ENCODE measurements around the gene FAM120B. TPM values are rescaled to one million over a fixed set of nuclear protein-coding genes. Genes with fewer than 3 reads are reported as not detected.

The FAM120B gene
- total and polyA plus RNA-seq, 8 donors: 5.6 to 18.7 (median 11.7) TPM

GRCh38 chr6:170420791-170421776 is 114.5 kb downstream of the FAM120B start:
- 82 to 90% methylated on average over 56 to 70 of the region's 70 CpGs for WGBS, 2 donors
- Histone ChIP-seq H3K27ac (no peak overlapping the region), H3K4me3 (no peak overlapping the region), H3K27me3 (no peaks in the 10 kb centered on the region), H3K4me1 (no peaks in the 10 kb centered on the region), H3K9me3 (no peaks in the 10 kb centered on the region), H3K36me3 (no peaks in the 10 kb centered on the region)
- intact Hi-C loops (cut with DNase I): no loop called here
- TF ChIP-seq CTCF (IDR thresholded peaks at IDR 0.05): no peak
- ATAC-seq: no peak
- no peak for FAIRE-seq
- peak in 1 of 6 donors; percentile 37 for DNase-seq

DNA sequence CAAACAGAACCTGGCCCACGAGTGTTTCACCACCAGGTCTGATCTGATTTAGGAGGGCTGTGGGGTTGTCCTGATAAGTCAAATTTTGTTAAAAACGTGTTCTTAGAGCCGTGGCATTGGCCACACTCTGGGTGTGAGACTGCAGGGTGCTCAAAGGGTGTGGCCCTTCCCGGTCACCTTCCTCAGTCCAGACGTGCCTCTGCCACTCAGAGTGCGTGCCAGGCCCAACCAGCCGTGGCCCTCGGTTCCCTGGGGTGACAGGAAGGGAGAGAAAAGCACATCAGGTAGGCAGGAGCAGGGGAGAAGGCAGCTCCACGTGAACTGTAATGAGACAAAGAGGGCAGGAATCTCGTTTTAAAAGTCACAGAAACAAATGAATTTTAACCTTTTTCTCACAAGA is 115.4 kb downstream of the FAM120B start:
- TF ChIP-seq CTCF (IDR thresholded peaks at IDR 0.05): no peak
- no peak overlapping the region for H3K27ac ChIP-seq
- no peak for ATAC-seq
- intact Hi-C loops (cut with DNase I): no loop called here
- H3K4me3 ChIP-seq: no peak overlapping the region
- WGBS, 2 donors: 68 to 72% methylated on average over 10 of the region's 10 CpGs
- DNase-seq: no peak
- no peak for FAIRE-seq
- H3K27me3 ChIP-seq: no peaks in the 10 kb centered on the region
- H3K9me3 ChIP-seq: no peaks in the 10 kb centered on the region
- H3K4me1 ChIP-seq: no peaks in the 10 kb centered on the region
- H3K36me3 ChIP-seq: no peaks in the 10 kb centered on the region

- TF ChIP-seq CTCF (IDR thresholded peaks at IDR 0.05): no peak
- H3K36me3 ChIP-seq: no peaks in the 10 kb centered on the region
- ATAC-seq (no peak), FAIRE-seq (no peak), DNase-seq (no peak)
- intact Hi-C loops (cut with DNase I): no loop called here
- no peaks in the 10 kb centered on the region for H3K4me1 ChIP-seq
- no peak overlapping the region for H3K27ac ChIP-seq
- H3K27me3 ChIP-seq: no peaks in the 10 kb centered on the region
- 67 to 78% methylated on average over 29 of the region's 29 CpGs for WGBS, 2 donors
- no peak overlapping the region for H3K4me3 ChIP-seq
- H3K9me3 ChIP-seq: no peaks in the 10 kb centered on the region
Measured at GRCh38 chr6:170423030-170423429, 116.5 kb downstream of the FAM120B start.

DNA sequence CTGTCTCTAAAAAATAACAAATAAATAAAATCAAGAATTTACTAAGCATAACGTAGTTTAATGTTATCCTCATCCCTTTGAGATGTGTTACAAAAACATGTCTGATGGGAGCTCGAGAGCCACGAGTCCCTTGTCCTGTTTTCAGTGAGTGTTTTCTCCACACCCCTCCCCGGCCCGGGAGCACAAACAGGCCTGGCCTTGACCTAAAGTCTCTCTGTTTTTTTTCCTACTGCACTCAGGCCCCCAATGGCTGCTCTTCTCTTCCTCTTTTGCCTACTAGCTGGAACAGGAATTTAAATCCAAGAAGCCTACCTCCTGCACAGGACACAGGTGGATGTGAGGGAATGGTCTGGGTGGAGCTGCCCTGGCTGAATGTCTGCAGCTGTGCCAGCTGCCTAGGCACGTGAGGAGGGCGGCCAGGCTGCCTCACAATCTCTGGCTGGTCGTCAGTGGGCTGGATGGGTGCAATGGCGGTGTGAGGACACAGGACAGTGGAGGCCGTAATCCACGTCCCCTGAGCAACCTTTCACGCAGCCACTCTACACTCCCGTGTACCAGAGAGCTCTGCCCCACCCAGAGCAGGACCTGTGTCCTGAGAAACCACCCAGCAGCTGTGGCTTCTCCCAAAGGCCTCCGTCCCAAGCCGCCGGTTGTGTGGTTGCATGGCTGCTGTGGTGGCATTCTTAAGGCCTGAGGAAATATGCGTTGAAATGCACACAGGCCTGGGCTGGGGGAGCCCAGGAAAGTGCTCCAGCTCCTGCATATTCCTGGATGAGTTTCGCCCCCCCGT is 117.5 kb downstream of the FAM120B start:
- no peak for FAIRE-seq
- no peaks in the 10 kb centered on the region for H3K27me3 ChIP-seq
- intact Hi-C loops (cut with DNase I): no loop called here
- WGBS, 2 donors: 67 to 69% methylated on average over 18 to 19 of the region's 19 CpGs
- no peaks in the 10 kb centered on the region for H3K4me1 ChIP-seq
- DNase-seq: no peak
- no peak overlapping the region for H3K4me3 ChIP-seq
- H3K36me3 ChIP-seq: no peaks in the 10 kb centered on the region
- TF ChIP-seq CTCF (IDR thresholded peaks at IDR 0.05): no peak
- H3K9me3 ChIP-seq: no peaks in the 10 kb centered on the region
- no peak overlapping the region for H3K27ac ChIP-seq
- no peak for ATAC-seq
